ENCODE data around the gene FSTL5.

DNA sequence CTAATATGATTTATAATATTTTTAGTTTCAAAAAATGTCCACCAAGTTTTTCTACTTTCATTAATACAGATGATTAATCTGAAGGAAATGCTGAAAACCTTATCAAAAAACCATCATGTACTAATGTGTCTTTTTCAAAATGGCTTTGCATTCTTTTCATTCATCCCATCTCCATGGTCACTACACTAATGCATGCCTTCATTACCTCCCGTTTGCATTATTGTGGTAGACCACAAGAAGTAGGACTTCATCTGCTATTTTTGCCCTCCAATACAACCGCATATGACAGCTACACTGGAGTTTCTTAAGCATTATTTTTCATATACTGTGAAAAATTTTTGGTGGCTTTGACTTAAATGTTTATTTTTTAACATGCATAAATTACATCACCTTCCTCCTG lies 37.9 kb upstream of the FSTL5 start:
- TF ChIP-seq CTCF (IDR thresholded peaks at IDR 0.05; ENCODE audit: poor library complexity) (no peak), EZH2 (IDR thresholded peaks at IDR 0.05; ENCODE audit: borderline replicate concordance) (no peak), EZH2phosphoT487 (IDR thresholded peaks at IDR 0.05; ENCODE audit: low read depth, severe bottlenecking, unreplicated experiment) (no peak)

Data from hepatocyte (in vitro differentiated cells).